Smooth muscle cell (in vitro differentiated cells): Measurements from ENCODE around the gene MAP3K5. TPM values are rescaled to one million over a fixed set of nuclear protein-coding genes. Genes with fewer than 3 reads are reported as not detected.

ENCODE experiments used
- DNase-seq: peaks from one replicate; lab custom pipeline; 2025; ENCODE audit not compliant: unreplicated experiment; lab: John Stamatoyannopoulos, UW
- H2AFZ ChIP-seq: fragments of 200-600 bp; sonication (generic); 2 replicates; pipeline ENCODE4 v1.6.0; 2016; ENCODE audit warnings: antibody characterized with exemption, low read depth, mild to moderate bottlenecking
- H3F3A ChIP-seq: fragments of 200-600 bp; sonication (generic); 2 replicates; pipeline ENCODE4 v1.6.0; 2017; ENCODE audit warnings: antibody characterized with exemption, low read depth
- H3K27ac ChIP-seq: fragments of 200-600 bp; sonication (generic); 2 replicates; pipeline ENCODE4 v1.5.1; 2016; ENCODE audit warnings: low read depth, mild to moderate bottlenecking
- H3K27me3 ChIP-seq: fragments of 200-600 bp; sonication (generic); 2 replicates; pipeline ENCODE4 v1.6.1; 2016; ENCODE audit warnings: low read depth, mild to moderate bottlenecking
- H3K36me3 ChIP-seq: fragments of 200-600 bp; sonication (generic); 2 replicates; pipeline ENCODE4 v1.5.1; 2016; ENCODE audit warnings: low read depth
- H3K4me1 ChIP-seq: fragments of 200-600 bp; sonication (generic); 2 replicates; pipeline ENCODE4 v1.5.1; 2016; ENCODE audit warnings: low read depth
- H3K4me2 ChIP-seq: fragments of 200-600 bp; sonication (generic); 2 replicates; pipeline ENCODE4 v1.6.0; 2016; ENCODE audit warnings: mild to moderate bottlenecking
- H3K4me3 ChIP-seq: fragments of 200-600 bp; sonication (generic); 2 replicates; pipeline ENCODE4 v1.5.1; 2016; ENCODE audit warnings: mild to moderate bottlenecking
- H3K79me2 ChIP-seq: fragments of 200-600 bp; sonication (generic); 2 replicates; pipeline ENCODE4 v1.6.0; 2016; ENCODE audit warnings: low read depth, mild to moderate bottlenecking
- H3K9ac ChIP-seq: fragments of 200-600 bp; sonication (generic); 2 replicates; pipeline ENCODE4 v1.6.0; 2016; ENCODE audit warnings: low read depth
- H3K9me3 ChIP-seq: fragments of 200-600 bp; sonication (generic); replicated peaks from 2 replicates; pipeline ENCODE4 v1.5.1; 2016; ENCODE audit warnings: low read depth
- H4K20me1 ChIP-seq: fragments of 200-600 bp; sonication (generic); 2 replicates; pipeline ENCODE4 v1.6.0; 2016; ENCODE audit warnings: low read depth
- WGBS: methylation state at CpG from one replicate; pipeline ENCODE4 v1.1.7; 2016; ENCODE audit warnings: low lambda C conversion rate; 5-methylcytosine and 5-hydroxymethylcytosine counted together
- polyA plus RNA-seq: library from polyadenylated mRNA; unstranded; fragments of >200 nt; fragmentation: Nextera tagmentation; extraction: Ambion mirVana; gene quantifications from 2 replicates; pipeline ENCODE4 v1.2.1, GENCODE V29; 2016
- total RNA-seq: library from RNA; depleted of rRNA; stranded (reverse); fragments of >200 nt; gene quantifications from 2 replicates; pipeline ENCODE4 v1.2.3, GENCODE V29; 2014
- TF ChIP-seq, protein P1 (sequence below): fragments of 200-600 bp; sonication (generic); IDR thresholded peaks from 2 replicates; pipeline ENCODE4 v1.5.1; 2017; ENCODE audit warnings: borderline replicate concordance, mild to moderate bottlenecking, antibody characterized with exemption; ENCODE audit not compliant: insufficient read depth, poor library complexity, severe bottlenecking

MAP3K5 gene
- total and polyA plus RNA-seq, 2 experiments from 2014 or later: 0.93 to 2.1 TPM

DNA sequence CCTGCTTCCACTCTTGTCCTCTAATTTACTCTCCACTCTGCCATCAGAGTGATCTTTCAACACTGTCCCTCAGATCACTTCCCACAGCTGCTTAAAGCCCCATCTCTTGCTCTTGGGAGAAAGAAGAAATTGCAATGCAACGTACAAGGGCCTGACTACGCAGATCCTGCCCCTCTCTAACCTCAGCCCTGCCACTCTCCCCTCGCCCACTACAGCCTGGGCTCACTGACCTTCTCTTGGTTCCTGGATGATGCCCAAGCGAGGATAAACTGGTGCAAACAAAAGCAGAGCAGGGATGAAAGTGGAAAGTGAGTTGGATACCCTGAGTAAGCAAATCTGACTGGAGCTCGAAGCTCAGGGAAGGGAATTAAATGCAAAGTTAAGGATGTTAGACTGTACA is 92.9 kb downstream of the MAP3K5 start:
- no peaks in the 10 kb centered on the region for H3K79me2 ChIP-seq
- H3K4me2 ChIP-seq: no peak overlapping the region
- TF ChIP-seq, protein P1, sequence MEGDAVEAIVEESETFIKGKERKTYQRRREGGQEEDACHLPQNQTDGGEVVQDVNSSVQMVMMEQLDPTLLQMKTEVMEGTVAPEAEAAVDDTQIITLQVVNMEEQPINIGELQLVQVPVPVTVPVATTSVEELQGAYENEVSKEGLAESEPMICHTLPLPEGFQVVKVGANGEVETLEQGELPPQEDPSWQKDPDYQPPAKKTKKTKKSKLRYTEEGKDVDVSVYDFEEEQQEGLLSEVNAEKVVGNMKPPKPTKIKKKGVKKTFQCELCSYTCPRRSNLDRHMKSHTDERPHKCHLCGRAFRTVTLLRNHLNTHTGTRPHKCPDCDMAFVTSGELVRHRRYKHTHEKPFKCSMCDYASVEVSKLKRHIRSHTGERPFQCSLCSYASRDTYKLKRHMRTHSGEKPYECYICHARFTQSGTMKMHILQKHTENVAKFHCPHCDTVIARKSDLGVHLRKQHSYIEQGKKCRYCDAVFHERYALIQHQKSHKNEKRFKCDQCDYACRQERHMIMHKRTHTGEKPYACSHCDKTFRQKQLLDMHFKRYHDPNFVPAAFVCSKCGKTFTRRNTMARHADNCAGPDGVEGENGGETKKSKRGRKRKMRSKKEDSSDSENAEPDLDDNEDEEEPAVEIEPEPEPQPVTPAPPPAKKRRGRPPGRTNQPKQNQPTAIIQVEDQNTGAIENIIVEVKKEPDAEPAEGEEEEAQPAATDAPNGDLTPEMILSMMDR: no peak
- no peak overlapping the region for H3K9ac ChIP-seq
- H3K4me1 ChIP-seq: no peaks in the 10 kb centered on the region
- H3K4me3 ChIP-seq: no peak overlapping the region
- H3F3A ChIP-seq: no peaks in the 10 kb centered on the region
- no peaks in the 10 kb centered on the region for H3K36me3 ChIP-seq
- H3K27ac ChIP-seq: no peak overlapping the region
- WGBS: 85% methylated on average over 5 of the region's 5 CpGs
- no peak overlapping the region for H2AFZ ChIP-seq
- no peak for DNase-seq
- H4K20me1 ChIP-seq: no peaks in the 10 kb centered on the region
- peaks cover 7% of the 10 kb centered on the region for H3K27me3 ChIP-seq
- no peaks in the 10 kb centered on the region for H3K9me3 ChIP-seq

DNA sequence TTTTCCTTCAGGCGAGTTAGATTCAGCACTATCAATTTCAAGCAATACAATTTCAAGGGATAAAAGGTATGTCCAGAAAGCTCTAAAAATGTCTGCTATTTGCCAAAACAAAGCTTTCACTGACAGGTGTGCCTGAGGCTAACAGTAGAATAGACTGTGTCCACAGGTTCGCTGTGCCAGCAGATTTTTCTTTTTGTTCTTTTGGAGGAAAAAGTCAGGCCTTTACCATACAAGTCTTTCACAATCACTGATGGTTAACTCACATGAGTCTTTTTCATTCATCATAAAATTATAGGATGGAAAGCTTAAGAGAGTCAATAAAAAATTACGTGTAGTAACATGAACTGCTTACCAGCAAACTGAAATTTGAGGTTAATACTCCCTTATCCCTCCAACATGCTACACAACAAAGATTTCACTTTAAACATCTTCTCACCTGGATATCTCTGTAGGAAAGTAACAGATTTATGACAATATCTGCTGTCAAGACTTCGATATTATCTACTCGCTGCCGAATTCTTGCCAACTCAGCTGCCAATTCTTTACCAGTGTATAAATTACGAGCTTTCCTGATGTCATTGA is 95.4 kb downstream of the MAP3K5 start:
- no peak overlapping the region for H3K4me2 ChIP-seq
- 75% methylated on average over 7 of the region's 7 CpGs for WGBS
- no peaks in the 10 kb centered on the region for H4K20me1 ChIP-seq
- no peak overlapping the region for H3K27ac ChIP-seq
- TF ChIP-seq, protein P1: no peak
- no peaks in the 10 kb centered on the region for H3F3A ChIP-seq
- DNase-seq: no peak
- peaks cover 7% of the 10 kb centered on the region for H3K27me3 ChIP-seq
- no peaks in the 10 kb centered on the region for H3K36me3 ChIP-seq
- H3K9ac ChIP-seq: no peak overlapping the region
- no peaks in the 10 kb centered on the region for H3K79me2 ChIP-seq
- no peaks in the 10 kb centered on the region for H3K9me3 ChIP-seq
- no peak overlapping the region for H2AFZ ChIP-seq
- no peak overlapping the region for H3K4me3 ChIP-seq
- H3K4me1 ChIP-seq: no peaks in the 10 kb centered on the region

DNA sequence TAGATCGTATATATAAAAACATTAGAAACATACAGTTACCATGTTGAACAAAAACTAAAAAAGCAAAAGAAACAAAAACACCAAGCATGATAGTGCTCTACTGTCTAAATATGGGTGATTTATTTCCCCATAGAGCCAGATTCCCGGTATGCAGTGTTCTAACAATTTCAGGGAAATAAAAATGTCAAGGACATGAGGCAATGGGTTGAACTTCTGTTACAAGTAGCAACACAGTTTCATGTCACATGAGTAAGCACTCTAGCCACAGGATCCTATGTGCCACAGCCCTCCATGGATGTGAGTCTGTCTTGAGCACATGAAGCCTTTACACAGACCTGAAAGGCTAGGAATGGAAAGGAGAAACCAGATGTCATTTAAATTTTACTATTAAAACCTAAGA is 96.0 kb downstream of the MAP3K5 start:
- 81% methylated on average over 2 of the region's 2 CpGs for WGBS
- no peak for DNase-seq
- H3K27ac ChIP-seq: no peak overlapping the region
- H4K20me1 ChIP-seq: no peaks in the 10 kb centered on the region
- no peak overlapping the region for H3K4me2 ChIP-seq
- H2AFZ ChIP-seq: no peak overlapping the region
- H3K79me2 ChIP-seq: no peaks in the 10 kb centered on the region
- no peaks in the 10 kb centered on the region for H3K9me3 ChIP-seq
- H3K9ac ChIP-seq: no peak overlapping the region
- no peak overlapping the region for H3K4me3 ChIP-seq
- TF ChIP-seq, protein P1: no peak
- no peaks in the 10 kb centered on the region for H3F3A ChIP-seq
- H3K27me3 ChIP-seq: peaks cover 5% of the 10 kb centered on the region
- H3K4me1 ChIP-seq: no peaks in the 10 kb centered on the region
- no peaks in the 10 kb centered on the region for H3K36me3 ChIP-seq

DNA sequence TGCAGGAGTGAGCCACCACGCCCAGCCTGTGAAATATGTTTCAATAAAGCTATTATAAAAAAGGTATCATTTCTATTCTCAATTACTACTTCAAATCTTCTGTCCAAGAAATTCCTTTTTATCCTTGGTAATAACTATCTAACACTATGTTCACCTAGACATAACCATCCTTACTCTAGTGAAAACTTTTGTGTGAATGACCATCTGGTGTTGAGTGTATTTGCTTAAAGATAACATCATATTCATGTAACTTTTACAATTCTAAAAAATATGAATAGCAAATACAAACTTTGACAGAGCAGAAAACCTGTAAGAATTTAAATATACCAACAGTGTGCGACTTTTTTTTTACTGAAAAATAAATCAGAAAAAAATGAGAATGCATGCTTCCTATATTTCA is 96.9 kb downstream of the MAP3K5 start:
- no peak overlapping the region for H3K27ac ChIP-seq
- H3K79me2 ChIP-seq: no peaks in the 10 kb centered on the region
- H3K4me1 ChIP-seq: no peaks in the 10 kb centered on the region
- no peak overlapping the region for H3K9ac ChIP-seq
- no peaks in the 10 kb centered on the region for H3K9me3 ChIP-seq
- DNase-seq: no peak
- H3K4me2 ChIP-seq: no peak overlapping the region
- no peaks in the 10 kb centered on the region for H4K20me1 ChIP-seq
- no peak overlapping the region for H2AFZ ChIP-seq
- no peak overlapping the region for H3K4me3 ChIP-seq
- TF ChIP-seq, protein P1: no peak
- WGBS: 86% methylated on average over 2 of the region's 2 CpGs
- no peaks in the 10 kb centered on the region for H3K36me3 ChIP-seq
- no peaks in the 10 kb centered on the region for H3F3A ChIP-seq
- H3K27me3 ChIP-seq: peaks cover 3% of the 10 kb centered on the region
